GM12873 (cell line): ENCODE measurements around the gene ACTR6.

Source experiments
- TF ChIP-seq, protein P1 (sequence below): IDR thresholded peaks from 2 replicates; pipeline ENCODE4 v1.5.1; 2012; ENCODE audit warnings: low read depth, mild to moderate bottlenecking, moderate library complexity, low read length, control low read depth; ENCODE audit not compliant: insufficient read depth; ENCODE audit errors: missing control alignments

Gene ACTR6

DNA sequence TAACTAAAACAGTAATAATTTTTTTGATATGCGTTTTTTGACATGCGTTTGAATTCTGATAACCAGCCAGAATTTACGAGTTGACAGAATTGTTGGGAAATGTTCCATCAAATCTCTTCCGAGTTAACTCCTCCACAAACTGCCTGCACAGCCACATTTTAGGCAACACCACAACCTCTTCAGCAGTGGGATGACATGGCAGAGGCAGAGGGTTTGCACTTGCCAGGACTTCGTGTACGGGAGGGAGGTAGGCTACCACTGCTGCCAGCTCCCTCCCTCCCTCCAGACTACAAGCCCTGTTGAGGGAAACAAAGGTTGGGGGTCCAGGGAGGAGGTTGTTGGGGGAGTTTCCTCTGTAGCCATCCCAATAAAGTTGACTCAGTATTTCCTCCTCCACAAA lies 14.5 kb upstream of the ACTR6 start:
- TF ChIP-seq, protein P1, sequence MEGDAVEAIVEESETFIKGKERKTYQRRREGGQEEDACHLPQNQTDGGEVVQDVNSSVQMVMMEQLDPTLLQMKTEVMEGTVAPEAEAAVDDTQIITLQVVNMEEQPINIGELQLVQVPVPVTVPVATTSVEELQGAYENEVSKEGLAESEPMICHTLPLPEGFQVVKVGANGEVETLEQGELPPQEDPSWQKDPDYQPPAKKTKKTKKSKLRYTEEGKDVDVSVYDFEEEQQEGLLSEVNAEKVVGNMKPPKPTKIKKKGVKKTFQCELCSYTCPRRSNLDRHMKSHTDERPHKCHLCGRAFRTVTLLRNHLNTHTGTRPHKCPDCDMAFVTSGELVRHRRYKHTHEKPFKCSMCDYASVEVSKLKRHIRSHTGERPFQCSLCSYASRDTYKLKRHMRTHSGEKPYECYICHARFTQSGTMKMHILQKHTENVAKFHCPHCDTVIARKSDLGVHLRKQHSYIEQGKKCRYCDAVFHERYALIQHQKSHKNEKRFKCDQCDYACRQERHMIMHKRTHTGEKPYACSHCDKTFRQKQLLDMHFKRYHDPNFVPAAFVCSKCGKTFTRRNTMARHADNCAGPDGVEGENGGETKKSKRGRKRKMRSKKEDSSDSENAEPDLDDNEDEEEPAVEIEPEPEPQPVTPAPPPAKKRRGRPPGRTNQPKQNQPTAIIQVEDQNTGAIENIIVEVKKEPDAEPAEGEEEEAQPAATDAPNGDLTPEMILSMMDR: no peak

DNA sequence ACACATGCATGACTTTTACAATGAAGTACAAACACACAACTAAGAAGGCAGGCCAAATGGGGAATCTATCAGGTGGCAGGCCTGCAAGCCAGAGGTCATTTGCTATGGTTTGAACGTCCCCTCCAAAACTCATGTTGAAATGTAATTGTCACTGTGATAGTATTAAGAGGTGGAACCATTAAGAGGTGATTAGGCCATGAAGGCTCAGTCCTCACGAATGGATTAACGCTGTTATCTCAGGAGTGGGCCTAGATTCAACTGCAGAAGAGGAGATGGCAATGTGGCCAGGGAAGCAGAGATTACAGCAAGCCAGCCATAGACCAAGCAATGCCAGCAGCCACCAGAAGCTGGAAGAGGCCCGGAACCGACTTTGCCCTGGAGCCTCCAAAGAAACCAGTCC lies 13.5 kb upstream of the ACTR6 start:
- TF ChIP-seq, protein P1: no peak

DNA sequence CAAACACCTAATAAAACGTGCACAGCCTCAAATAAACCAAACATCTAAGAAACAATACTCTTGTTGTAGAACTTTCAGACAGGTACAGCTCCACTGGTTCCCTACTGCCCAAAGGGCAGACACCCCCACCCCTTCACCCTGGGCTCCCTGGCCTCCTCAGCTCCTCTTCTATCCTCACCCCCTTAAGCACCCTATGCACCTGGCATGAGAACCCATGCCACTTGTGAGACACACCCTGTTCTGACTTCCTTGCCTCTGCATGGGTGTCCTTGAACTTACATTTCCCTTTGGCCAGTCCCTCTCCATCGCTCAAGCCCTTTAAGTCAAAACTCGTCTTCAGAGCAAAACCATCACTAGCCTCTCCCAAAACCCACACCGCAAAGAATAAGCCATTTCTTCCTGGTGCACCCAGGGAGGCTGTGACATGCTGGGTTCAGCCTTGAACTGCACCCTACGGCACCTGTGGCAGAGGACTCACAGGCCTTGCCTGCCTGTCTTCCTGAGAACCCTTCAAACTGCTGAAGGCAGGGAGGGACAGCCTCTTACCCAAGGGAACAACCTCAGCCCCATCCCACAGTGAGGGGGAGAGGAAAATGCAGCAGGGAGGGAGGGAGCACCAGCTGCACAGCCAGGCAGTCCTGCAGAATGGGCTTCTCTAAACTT lies 12.6 kb upstream of the ACTR6 start:
- TF ChIP-seq, protein P1: no peak

DNA sequence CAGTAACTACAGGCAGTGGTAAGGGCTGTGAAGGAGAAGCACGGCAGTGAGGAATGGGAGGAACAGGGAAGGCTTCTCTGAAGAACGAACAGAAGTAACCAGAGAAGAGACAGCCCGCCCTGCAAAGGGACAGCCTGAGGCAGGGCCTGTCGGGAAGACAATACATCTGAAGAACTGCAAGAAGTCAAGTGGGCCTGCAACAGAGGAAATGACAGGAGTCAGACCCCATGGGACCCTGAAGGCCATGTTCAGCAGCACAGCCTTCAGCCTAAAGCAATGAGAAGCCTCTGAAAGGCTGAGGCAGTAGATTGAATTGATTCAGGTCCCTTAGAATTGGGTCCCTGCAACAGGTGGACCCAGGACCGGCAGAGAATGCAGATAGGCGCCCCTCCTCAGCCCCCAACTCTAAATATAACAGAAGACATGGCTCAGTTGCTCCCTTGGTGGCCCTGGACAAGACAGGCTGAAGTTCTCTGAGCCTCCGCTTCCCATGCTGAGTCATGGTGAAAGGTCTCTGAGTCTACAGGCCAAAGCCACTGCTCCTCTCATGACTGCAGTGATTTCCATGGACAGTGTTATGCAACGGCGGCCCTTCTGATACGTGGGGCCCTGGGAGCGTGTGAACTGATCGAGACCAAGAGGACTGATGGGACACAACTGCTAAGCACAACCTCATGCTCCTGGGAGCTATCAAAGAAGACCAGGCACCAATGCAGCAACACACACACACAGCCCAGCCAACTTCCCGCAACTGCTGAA lies 10.8 kb upstream of the ACTR6 start:
- TF ChIP-seq, protein P1: no peak

DNA sequence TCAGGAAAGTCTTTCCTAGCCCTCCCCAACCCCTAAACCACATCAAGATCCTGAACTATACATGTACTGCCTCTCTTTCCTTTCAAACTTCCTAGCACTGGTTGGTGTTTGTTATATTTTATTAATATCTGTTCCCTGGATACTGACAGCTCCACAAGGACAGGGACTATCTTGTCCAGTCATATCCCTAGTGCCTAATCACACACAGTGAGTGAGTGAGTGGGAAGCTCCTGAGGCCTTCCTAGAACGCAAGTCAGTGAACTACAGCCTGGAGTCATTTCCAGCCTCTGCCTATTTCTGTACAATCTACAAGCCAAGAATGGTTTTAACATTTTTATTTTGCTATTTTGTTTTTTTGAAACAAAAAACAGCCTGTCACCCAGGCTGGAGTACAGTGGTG lies 7.5 kb upstream of the ACTR6 start:
- TF ChIP-seq, protein P1: no peak

DNA sequence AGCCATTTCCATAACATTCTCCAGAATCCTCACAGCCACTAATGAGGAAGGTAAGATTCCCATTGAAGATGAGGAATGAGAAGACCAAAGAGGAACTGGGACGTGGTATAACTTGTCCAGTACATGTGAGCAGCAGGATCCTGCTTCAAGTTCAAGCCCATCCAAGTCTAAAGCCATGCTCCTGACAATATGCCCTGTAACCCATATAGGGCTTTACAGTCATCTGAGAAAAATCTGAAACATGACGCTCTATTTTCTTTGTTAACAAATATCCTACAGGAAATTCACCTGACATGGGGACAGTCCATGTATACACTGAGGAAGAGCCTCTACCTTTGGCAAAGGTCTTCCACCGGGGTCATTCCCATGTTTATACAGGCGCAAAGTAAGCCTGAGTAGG lies 3.1 kb upstream of the ACTR6 start:
- TF ChIP-seq, protein P1: no peak

DNA sequence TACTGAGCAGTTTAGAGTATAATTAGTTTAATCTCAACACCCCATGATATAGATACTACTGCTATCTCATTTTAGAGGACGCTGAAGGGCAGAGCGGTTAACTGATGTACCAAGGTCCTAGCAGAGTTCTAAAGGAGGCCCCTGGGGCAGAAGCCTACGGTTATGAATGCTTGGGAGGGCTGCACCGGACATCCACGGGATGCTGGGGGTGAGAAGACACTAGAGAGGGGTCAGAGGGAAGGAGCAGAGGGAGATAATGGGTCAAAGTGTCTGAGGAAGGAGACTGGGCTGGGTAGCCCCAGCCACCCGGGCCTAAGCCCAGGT lies 1.6 kb upstream of the ACTR6 start:
- TF ChIP-seq, protein P1: no peak
